Measurements from ENCODE around the gene ATP10D. TPM values are rescaled to one million over a fixed set of nuclear protein-coding genes. Genes with fewer than 3 reads are reported as not detected.

ATP10D gene
- total RNA-seq, 1 donor from 2014 or later = 49.0 TPM

DNA sequence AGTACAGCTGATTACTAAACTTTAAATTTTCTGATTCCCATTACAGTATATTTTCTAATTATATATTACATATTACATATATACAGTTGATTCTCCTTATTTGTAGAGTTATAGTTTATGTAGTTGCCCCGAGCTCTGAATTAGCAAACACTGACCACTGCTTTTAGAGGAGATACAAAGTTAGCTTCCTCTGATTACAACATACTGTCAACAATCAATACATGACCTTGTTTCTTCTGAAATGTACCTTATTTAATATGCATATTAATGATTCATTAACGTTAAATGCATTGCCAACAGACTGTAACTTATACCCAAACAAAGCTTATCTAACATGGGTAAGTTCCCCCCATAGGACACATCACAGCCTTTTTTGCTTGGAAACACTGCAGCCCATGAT lies 81.5 kb downstream of the ATP10D start:
- Mint-ChIP-seq H3K4me3 (ENCODE audit: unreplicated experiment) (no peak overlapping the region), H3K27ac (ENCODE audit: unreplicated experiment) (no peak overlapping the region), H3K27me3 (ENCODE audit: low read depth) (no peaks in the 10 kb centered on the region), H3K36me3 (ENCODE audit: low read depth) (peaks cover 23% of the 10 kb centered on the region), H3K9me3 (ENCODE audit: low read depth) (no peaks in the 10 kb centered on the region), H3K4me1 (ENCODE audit: low read depth) (peaks cover 27% of the 10 kb centered on the region)
- TF ChIP-seq, protein P1, sequence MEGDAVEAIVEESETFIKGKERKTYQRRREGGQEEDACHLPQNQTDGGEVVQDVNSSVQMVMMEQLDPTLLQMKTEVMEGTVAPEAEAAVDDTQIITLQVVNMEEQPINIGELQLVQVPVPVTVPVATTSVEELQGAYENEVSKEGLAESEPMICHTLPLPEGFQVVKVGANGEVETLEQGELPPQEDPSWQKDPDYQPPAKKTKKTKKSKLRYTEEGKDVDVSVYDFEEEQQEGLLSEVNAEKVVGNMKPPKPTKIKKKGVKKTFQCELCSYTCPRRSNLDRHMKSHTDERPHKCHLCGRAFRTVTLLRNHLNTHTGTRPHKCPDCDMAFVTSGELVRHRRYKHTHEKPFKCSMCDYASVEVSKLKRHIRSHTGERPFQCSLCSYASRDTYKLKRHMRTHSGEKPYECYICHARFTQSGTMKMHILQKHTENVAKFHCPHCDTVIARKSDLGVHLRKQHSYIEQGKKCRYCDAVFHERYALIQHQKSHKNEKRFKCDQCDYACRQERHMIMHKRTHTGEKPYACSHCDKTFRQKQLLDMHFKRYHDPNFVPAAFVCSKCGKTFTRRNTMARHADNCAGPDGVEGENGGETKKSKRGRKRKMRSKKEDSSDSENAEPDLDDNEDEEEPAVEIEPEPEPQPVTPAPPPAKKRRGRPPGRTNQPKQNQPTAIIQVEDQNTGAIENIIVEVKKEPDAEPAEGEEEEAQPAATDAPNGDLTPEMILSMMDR (IDR thresholded peaks at IDR 0.05) = no peak
- DNase-seq (ENCODE audit: low spot score) = no peak

GRCh38 chr4:47566969-47567368 lies 81.9 kb downstream of the ATP10D start:
- no peak for DNase-seq (ENCODE audit: low spot score)

GRCh38 chr4:47567511-47567910 lies 82.4 kb downstream of the ATP10D start:
- Mint-ChIP-seq H3K36me3 (ENCODE audit: low read depth) (peaks cover 30% of the 10 kb centered on the region), H3K4me3 (ENCODE audit: unreplicated experiment) (no peak overlapping the region)

More at GRCh38 chr4:47566969-47567368, 81.9 kb downstream of the ATP10D start:
- Mint-ChIP-seq H3K27me3 (ENCODE audit: low read depth) (no peaks in the 10 kb centered on the region), H3K9me3 (ENCODE audit: low read depth) (no peaks in the 10 kb centered on the region), H3K36me3 (ENCODE audit: low read depth) (peaks cover 26% of the 10 kb centered on the region), H3K4me3 (ENCODE audit: unreplicated experiment) (no peak overlapping the region), H3K27ac (ENCODE audit: unreplicated experiment) (no peak overlapping the region), H3K4me1 (ENCODE audit: low read depth) (peaks cover 28% of the 10 kb centered on the region)
- TF ChIP-seq, protein P1 (IDR thresholded peaks at IDR 0.05) = no peak

DNA sequence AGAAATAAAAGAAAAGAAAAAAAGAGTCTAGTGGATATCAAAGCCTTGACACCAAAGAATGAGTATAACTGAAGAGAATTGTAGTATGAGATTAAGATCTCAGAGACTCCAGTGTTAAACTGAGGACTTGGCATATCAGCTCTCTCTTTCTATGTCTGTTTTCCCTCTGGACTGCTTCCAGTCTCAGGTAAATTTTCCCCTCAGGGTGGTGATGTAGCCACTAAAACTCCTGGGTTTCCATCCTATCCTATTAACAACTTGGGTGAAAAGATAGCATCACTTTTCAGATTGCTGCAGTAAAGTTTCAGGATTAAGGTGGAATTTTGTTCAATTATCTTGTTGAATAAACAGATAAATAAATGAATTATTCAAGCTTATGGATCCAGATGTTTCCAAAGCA lies 85.7 kb downstream of the ATP10D start:
- H3K36me3 Mint-ChIP-seq (ENCODE audit: low read depth) = peaks cover 44% of the 10 kb centered on the region
- H3K4me1 Mint-ChIP-seq (ENCODE audit: low read depth) = peaks cover 14% of the 10 kb centered on the region
- TF ChIP-seq, protein P1 (IDR thresholded peaks at IDR 0.05) = no peak
- H3K27me3 Mint-ChIP-seq (ENCODE audit: low read depth) = no peaks in the 10 kb centered on the region
- no peaks in the 10 kb centered on the region for H3K9me3 Mint-ChIP-seq (ENCODE audit: low read depth)
- no peak overlapping the region for H3K4me3 Mint-ChIP-seq (ENCODE audit: unreplicated experiment)
- no peak overlapping the region for H3K27ac Mint-ChIP-seq (ENCODE audit: unreplicated experiment)
- DNase-seq (ENCODE audit: low spot score) = no peak

More at GRCh38 chr4:47567511-47567910, 82.4 kb downstream of the ATP10D start:
- no peak for DNase-seq (ENCODE audit: low spot score)
- TF ChIP-seq, protein P1 (IDR thresholded peaks at IDR 0.05) = no peak
- Mint-ChIP-seq H3K27me3 (ENCODE audit: low read depth) (no peaks in the 10 kb centered on the region), H3K4me1 (ENCODE audit: low read depth) (peaks cover 28% of the 10 kb centered on the region), H3K9me3 (ENCODE audit: low read depth) (no peaks in the 10 kb centered on the region), H3K27ac (ENCODE audit: unreplicated experiment) (peak overlapping the region; percentile 32)

GRCh38 chr4:47572981-47573380 lies 87.9 kb downstream of the ATP10D start:
- Mint-ChIP-seq H3K27me3 (ENCODE audit: low read depth) (no peaks in the 10 kb centered on the region), H3K9me3 (ENCODE audit: low read depth) (peaks cover 3% of the 10 kb centered on the region), H3K4me1 (ENCODE audit: low read depth) (peaks cover 22% of the 10 kb centered on the region), H3K4me3 (ENCODE audit: unreplicated experiment) (no peak overlapping the region), H3K36me3 (ENCODE audit: low read depth) (peaks cover 49% of the 10 kb centered on the region), H3K27ac (ENCODE audit: unreplicated experiment) (no peak overlapping the region)
- TF ChIP-seq, protein P1 (IDR thresholded peaks at IDR 0.05) = no peak
- DNase-seq (ENCODE audit: low spot score) = no peak

All from chondrocyte (in vitro differentiated cells).